Stromal cell of bone marrow (primary cell): ENCODE data around the gene STPG3.

Source experiments
- DNase-seq: peaks from one replicate; pipeline ENCODE4 v3.0.0-alpha.2; 2012; ENCODE audit warnings: low read depth

The STPG3 gene

DNA sequence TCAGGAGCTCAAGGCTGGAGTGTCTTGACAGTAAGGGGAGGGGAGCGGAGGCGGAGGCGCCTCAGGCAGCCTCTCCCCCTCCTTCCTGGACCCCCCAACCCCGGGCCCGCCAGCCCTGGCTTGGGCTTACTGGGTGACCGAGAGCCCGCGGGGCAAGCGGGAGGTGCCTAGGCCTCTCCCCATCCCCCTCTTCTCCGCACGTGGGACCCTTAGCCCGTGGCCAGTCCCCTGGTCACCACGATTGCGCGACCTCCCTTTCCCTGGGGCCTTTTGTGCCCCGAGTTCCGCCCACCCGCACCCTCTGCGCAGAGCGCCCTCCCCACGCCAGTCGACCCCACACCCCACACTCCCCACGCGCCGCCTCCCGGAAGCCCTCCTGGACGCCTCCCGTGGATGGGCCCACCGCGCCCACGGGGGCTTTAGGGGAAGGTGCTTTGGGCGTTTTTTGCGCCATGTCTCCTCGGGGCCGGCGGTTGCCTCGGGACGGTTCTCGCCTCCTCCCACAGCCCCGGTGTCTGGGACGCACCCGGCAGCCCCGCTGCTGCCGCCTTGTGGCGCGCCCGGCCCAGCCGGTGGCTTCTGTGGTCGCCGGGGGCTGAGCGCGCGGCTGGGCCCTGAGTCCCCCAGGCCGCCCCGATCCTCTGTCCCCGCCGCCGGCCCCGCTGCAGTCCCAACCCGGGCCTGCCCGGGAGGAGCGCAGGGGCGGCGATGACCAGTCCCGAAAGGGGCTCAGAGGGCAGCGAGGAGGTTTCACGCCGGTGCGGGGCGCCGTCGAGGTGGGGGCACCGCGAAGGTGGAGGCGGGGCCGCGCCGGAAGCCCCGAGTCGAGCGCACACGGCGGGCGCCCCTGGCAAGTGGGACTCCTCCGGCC, 29.6 kb downstream of the STPG3 start:
- no peak for DNase-seq

DNA sequence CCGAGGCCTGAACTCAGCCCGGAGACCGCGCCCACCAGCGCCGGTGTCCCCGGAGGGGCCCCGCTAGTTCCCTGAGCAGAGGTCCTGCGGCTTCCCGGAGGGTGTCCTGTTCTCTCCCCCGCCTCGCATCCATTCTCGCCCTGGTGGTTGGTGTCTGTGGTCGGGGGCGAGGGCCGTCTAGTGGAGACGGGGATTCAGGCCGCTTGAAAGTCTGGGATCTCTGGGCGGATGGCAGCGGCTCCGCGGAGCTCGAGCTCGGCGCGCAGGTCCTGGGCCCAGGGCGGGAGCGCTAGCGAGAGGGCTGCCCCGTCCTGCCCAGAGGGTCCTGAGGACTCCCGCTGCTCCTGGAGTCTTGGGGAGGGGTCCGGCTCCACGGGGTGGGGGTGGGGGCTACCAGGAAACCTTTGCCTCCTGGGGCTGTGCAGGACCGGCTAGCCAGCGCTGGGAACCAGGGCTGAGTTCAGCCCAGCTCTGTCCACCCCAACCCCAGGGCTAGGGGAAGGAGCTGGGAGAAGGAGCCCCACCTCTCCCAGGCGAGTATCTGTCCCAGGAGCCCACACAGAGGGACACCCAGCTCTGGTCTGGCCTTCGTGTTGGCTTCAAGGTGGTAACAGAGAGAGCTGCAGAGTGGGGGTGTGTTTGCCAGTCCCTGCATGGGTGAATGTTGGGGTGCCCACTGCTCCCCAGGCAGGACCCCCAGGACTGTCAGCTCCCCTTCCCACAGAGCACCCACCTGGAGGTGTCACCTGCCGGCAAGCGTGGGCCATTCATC, 30.4 kb downstream of the STPG3 start:
- DNase-seq: no peak

DNA sequence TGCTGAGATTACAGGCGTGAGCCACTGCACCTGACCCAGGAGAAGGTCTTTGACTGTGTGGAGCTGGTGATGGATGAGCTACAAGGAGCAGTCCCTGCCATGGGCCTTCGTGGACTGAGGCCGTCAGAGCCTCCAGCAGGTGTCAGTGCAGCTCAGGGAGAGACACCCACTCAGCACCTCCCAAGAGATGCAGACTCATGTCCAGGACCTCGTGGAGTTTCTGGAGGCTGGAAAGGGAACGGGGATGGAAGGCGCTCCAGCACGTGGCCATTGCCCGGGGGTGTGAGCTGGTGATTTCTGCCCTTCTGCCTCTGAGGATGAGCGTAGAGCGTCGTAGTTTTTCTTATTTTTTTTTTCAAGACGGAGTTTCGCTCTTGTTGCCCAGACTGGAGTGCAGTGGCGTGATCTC, 35.9 kb downstream of the STPG3 start:
- no peak for DNase-seq

DNA sequence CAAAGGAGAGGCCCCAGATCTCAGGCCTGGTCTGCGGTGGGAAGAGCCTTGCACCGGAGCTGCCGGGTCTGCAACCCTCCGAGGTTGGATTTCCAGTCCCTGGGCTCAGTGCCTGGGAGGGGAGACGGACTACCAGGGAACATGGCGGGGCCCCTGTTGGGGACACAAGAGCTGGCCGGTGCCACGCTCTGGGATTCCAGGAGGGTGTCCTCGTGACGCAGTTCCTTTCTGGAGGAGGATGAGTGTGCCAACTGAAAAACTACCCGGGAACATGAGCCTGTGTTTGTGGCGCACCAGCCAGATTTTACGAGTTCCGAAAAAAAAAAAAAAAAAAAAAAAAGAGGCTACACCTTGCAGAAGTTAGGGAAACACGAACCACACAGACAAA, 42.0 kb downstream of the STPG3 start:
- DNase-seq: no peak

DNA sequence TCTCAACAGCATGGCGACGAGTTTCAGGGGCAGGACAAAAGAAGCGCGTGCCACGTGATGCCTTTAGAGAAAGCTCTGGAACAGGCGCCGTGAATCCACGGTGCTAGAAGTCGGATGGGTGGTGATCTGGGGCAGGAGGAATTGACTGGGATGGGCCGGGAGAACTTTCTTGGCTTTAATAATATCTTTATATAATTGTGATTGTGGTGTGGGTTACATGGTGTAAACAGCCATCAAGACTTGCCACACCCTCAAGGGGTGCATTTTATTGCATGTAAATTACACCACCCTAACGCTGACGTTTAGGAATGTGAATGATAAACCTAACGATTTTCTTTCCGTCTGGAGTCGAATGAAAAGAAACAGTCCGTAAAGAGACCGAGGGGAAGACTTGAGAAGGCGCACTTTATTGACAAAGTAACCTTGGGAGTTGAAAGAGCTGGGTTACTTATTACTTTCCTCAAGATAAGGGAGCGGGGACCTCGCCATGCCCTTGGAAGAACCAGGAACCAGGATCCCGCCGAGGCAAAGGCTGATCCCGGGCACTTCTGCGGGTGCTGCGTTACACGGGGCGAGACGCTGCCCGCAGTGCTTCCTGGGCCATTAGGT, 42.5 kb downstream of the STPG3 start:
- DNase-seq: no peak

DNA sequence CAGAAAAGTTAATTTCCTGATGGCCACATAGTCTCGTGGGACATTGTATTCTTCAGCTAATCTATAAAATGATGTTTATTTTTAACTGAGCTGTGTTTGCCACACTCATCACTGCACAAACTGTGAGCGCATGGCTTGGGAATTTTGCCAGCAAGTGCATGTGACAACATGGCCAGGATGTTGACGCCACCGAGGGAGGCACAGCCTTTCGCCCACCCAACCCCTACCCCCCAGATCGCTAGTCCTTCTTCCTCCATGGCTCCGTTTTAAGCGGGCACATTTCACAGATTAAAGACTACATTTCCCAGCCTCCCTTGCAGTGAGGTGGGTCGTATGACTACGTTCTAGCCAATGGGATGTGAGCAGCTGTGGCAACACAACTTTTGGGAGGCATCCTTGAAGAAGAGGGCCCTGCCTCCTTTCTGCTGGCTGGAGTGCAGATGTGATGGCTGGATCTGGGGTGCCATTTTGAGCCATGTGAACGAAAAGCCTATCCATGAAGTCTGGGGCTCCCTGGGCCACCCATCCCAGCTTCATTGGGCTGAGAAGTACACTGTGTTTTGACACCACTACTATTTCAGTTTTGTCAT, 43.1 kb downstream of the STPG3 start:
- DNase-seq: no peak

DNA sequence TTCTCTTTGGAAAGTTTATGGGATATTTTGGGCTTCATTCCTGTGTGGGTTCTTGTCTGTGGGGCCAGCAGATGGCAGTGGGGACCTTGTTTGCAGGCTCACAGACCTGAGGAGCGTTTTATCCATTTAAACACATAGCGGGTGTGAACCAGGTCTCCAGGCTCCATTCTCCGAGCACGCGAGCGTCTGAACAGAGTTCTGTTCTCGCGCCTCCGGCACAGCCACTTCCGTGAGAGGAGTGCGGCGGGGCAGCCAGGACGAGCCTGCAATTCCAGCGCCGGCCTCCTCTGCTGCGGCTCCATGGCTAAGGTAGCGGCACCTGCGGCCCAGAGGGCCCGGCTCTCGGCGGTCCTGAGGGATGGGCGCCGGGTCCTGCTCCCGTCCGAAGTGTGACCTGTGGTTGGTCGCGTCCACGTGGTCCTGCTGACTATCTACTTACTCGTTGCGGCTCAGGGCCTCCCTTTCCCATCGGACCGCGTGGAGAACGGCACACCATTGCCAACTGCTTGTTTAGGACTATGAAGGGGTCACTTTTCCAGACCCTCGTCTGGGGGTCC, 43.7 kb downstream of the STPG3 start:
- DNase-seq: no peak

DNA sequence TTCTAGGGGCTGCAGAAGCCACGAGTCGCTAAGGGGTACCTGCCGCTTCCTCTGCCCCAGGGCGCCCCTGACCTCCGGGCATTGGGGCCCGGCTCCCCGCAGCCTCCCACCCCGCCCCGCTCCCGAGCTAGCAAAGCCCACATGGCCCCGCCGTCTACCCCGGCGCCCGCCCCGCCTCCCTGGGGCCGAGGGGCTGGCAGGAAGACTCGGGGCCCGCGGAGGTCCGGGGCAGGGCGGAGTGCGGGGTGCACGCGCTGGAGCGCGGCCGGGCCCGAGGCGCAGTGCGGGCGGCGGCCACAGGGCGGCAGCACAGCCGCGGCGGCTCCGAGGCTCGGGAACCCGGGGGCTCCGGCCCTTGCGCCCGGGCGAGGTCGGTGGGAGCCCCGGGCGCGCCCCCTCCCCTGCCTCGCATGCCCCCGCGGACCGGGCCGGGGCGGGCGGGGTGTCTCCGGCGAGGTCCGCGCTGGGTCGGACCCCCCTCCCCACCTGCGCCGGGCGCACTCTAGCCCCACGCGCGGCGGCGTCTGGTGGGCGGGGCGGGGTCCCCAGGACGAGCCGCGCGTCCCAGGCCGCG, 44.2 kb downstream of the STPG3 start:
- no peak for DNase-seq

DNA sequence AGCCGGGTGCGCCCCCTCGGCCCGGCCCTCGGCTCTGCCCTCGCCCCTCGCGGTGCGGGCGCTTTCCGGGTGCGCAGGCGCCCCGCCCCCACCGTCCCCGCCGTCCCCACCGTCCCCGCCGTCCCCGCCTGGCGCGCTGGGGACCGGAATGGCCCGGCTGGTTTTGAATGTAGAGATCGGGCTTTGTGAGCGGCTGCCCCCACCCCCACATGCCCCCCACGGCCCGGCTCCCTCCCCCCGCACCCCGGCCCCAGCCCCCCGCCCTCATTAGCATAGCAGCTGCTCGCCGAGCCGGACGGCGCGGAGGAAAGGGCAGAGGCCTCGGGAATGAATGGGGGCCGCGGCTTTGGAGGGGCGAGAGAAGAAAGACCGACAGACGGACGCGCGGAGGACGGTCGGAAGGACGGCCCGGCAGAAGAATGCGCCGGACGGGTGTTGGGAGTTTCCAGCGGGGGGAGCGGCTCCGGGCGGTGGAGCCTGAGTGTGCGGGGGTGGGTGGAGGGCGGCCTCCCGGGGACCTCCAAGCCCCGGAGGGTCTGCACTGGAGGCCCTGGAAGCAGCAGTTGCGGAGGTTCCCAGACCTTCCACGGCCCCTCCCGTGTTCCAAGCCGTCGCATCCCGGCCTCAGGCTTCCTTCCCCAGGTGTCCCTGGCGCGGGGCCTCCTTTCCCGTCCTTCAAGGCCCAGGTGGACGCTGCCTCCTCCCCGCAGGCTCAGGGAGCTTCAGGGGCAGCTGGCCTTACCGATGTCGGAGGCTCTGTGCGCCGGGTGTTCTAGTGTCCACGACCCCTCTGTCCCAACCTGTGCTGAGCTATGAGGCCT, 45.0 kb downstream of the STPG3 start:
- no peak for DNase-seq

DNA sequence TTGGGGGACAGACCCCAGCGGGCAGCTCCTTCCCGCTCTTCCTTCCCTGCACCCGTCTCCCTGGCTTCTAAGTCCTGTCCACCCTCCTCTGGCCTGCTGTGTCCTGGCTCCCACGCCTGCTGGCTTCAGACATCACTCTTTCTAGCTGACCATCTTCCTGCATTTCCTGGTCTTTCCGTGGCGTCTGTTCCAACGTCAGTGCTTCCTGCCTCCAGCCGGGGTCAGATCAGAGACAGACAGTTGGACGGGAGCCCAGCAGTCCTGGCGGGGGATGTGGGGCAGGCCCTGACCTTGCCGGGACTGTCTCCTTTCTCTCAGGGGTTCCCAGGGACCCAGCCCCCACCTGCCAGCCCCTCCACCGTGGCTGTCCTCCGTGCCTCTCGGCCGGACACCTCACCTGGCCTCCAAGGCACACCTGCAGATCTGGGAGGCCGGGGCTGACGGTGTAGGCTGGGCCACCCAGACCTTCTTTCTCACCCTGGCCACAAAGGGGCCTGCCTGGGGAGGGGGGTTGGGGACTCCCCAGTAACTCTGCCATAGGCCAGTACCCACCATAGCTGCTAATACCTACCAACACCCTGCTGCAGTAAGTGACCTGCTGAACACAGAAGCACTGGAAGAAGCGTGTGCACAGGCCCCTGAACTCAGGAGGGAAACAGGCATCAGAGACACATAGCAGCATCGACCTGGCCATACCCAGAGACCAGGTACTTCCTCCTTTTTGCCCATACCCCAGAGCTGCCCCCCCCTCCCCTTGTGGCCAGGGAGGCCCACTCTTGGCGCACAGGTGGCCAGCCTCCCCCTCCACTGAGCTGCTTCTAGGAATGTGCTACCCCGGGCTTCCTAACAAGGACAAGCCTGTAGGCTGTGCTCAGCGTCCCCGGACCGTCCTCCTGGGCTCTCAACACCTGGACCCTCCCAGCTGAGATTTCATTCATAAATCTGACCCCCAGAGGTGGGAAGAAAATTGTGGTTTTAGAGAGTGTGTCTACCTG, 45.9 kb downstream of the STPG3 start:
- DNase-seq: no peak

DNA sequence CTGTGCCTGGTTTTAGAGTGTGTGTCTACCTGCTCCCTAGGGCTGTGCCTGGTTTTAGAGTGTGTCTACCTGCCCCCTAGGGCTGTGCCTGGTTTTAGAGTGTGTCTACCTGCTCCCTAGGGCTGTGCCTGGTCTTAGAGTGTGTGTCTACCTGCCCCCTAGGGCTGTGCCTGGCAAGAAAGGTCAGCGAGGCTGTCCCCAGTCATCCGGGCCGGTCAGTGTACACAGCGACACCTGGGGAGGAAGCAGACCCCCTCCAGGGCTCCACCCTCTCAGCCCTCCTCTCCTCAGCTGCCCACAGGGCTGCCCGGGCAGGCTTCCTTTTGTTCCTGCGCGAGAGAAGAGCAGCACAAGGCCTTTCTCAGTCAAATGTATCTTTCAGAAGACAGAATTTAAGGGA, 46.9 kb downstream of the STPG3 start:
- DNase-seq: no peak

DNA sequence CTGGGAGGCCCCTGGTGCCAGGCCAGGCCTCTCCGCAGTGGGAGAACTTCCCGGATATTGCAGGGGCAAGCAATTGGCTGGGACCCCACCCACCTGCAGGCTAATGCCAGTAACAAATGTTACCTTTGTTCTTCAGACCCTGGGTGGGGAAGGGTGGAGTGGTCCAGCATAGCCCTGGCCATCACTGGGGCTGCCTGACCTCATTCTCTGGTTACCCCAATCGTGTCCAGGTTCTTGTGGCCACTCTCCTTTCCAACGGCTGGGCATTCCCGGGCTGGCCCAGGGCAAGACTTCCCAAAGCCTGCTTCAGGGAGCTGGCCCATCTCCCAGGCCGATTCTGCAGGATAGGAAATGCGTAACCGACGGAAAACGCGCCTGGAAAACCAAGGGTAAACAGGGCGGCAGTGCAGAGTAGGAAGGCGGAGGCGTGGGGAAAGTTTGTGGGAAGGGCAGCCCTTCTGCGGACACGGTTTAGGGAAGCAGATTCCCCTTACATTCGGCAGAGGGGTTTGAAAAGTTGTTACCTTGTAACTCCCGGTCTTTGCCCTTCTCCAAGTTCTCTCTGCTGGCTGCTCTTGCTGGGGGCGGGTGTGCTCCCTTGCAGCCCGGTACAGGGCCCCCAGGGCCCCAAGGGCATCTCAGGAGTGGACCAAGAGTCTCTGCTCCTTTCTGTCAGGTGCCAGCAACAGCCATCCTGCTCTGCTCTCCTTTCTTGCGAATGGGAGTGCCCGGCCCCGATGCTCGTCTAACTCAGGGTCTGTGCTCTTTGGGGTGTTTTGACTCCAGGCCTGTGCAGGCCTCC, 47.5 kb downstream of the STPG3 start:
- no peak for DNase-seq

DNA sequence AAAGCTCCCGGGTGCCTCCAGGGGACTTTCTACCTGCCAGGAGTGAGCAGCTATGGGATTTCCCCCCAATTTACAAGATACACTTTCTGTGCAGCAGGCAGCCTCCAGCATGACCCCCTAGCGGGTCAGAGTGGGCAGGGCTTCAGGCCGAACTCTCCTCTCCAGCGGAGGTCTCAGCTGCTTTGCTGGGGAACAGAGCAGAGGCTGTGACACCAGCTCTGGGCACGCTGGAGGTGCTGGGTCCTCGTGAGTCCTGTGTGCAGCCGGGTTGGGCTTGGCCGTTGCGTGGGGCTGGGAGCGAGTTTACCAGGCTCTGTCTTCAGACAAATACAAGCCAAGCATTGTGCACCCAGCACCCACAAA, 48.1 kb downstream of the STPG3 start:
- DNase-seq: no peak

DNA sequence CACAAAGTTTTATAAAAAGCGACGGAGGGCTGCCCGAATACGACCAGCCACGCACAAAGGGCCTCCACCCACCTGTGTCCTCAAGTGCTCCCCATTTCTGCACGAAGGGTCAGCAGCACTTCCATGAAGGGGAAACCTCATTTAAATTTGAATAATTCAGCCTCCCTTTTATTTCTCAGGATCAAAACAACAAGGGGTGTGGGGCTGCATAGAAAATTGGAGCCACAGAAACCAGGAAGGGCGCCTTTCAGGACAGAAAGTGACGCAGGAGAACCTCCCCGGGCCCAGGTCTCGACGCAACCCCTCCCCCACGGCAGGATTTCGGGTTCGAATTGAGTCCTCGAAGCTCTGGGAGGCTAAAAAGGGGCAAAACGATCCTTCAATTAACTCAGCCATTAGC, 48.9 kb downstream of the STPG3 start:
- DNase-seq: no peak

DNA sequence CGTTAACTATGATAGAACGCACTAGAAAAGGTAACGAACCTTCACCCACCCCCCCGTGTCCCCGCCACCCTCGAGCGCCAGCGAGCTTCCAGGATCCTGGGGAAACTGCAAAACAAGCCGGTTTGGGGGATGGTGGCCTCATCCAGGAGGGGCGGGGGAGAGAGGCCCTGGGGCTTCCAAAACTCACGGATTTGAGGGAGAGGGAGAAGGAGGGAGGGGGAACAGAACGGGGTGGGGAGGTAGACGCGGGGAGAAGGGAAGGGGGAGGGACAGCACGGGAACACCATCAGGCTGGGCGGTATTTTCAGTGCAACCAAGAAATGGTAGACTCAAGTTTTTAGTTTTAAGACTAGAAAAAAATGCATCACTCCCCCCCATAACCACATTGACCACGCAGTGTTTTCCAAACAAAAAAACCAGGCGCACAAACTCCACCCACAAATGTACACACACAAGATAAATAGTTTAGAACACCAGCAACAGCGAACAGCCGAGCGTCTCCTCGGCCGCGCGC, 49.5 kb downstream of the STPG3 start:
- DNase-seq: no peak

DNA sequence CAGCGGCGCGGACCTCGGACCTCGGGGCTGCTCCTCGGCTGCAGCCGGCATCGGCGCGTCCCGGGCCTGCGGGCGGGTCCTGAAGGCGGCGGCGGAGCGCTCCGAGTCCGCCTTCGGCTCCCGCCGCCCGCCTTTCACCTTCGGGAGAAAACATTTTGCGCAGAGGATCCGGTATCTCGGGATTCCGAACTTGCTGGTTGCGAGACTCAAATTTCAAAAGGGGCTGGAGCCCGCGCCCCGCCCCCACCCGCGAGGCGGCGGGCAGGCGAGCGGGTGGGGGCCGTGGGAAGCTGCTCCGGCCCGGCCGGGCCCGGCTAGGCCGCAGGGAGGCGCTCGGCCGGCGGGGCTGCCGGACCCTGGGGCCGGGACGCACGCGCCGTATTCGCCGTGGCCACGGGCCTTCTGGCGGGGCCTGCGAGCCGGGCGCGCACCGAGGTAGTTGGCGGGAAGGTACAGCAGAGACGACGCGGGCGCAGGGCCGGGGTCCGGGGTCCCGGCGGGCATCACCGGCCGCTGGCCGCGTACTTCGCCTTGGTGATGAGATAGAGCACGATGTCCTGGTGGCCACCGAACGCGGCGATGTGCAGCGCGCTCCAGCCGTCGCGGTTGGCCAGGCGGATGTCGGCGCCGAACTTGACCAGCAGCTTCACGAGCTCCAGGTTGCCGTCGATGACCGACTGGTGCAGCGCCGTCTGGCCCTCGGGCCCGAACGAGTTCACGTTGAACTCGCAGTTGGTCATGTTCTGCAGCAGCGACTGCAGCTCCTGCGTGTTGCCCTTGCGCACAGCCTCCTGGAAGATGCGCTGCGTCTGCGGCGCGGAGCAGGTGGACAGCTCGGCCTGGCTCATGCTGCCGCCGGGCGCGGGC, 50.2 kb downstream of the STPG3 start:
- DNase-seq: no peak

DNA sequence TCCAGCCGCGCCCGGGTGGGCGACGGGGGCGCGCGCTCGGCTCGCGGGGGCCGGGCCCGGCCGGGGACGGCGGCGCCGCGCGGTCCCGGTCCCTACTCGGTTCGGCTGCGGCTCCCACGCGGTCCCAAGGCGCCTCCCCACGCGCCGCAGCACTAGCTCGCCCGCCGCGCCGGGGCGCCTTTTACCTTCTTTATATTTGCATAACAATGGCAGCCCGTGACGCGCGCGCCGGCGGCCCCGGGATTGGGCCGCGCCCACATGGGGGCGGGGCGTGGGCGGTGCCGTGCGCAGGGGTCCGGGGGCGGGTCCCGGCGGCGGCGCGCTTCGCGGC, 51.0 kb downstream of the STPG3 start, which contains the start of gene NRARP:
NRARP (minus strand) TSS at position 154 of the 331 bp plus-strand sequence. CDS start 343 bp downstream, outside the sequence.
- no peak for DNase-seq
